ENCODE results near the gene TOMM22.

Gene TOMM22

DNA sequence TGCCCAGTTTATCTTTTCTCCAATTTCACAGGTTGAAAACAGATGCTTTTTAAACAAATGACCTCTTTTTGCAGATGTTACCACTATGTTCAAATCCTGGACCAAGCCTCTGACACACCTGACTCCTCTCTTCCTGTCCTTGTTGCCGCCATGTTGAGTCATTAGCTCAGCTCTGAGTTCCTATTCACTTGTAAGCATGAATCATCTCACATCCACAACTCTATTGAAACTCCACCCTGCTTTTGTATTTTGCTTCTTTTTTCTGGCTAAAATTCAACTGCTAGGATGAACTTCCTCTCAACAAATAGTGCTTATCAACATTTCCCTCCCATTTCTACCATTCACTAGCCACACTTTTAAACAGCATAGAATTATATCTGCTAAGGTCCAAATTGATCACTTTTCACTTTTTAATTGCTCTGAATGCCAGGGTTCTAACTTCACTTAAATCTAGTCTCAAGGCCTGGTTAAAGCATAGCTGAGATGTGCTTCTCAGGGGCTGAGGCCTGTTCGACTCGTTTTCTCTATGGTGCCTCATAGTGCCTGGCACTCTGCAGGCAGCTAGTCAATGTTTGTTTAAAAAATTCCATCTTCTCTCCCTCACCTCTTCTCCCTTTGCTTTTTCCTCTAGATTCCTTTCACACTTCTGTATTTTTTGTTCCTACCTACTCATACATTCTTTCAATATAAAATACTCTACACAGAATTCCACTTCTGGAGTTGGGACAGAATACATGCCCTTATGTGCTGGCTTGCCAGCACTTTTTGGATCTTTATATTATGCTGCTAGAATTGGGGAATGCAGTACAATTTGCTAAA, 15.1 kb downstream of the TOMM22 start:
- FAIRE-seq = no peak

- FAIRE-seq = no peak
Measured at GRCh38 chr22:38697425-38698089, 15.8 kb downstream of the TOMM22 start.

GRCh38 chr22:38698407-38699094, 16.8 kb downstream of the TOMM22 start:
- no peak for FAIRE-seq

- no peak for FAIRE-seq
Measured at GRCh38 chr22:38699143-38699542, 17.4 kb downstream of the TOMM22 start.

- FAIRE-seq = no peak
Measured at GRCh38 chr22:38699784-38700183, 18.0 kb downstream of the TOMM22 start.

GRCh38 chr22:38700270-38700788, 18.6 kb downstream of the TOMM22 start:
- FAIRE-seq = no peak

DNA sequence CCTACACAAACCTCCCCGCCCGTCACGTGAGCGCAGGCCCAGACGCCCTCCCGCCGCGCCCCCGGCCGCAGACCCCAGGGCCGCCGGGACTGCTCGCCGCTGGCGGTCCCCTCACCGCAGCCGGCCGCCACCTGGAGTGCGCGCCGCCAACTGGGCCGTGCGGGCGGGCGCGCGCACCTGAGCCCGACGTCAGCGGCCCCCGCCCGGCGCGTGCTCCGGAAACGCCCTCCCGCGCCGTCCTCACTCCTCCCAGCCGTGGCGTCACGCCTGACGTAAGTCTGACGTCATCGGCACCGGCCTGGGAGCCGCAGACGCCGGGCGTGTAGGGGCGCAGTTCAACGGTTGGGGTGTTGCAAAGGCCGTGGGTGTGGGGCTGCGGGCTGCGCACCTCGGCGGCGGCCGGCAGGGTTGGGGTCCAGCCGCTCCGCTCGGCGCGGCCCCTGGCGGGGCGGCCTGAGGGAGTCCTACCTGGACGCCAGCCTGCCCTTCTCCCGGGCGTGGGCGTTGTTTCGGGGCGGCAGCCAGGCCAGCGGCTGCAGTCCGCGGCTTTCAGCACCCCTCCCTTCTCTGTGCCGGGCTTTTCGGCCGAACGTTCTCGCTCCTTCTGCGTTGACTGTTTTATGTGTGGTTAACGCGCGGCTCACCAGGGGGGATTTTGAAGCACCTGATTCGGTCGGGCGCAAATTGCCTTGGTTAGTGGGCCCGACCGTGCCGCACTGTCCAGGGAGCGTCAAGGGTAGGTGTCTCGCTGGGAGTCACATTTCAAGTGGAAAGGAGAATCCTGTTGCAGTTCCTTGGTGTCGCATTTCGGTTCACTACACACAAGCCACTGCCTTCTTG, 19.3 kb downstream of the TOMM22 start, which contains the start of gene JOSD1:
Gene JOSD1, minus strand, starts transcription at position 155 of the 840 bp plus-strand sequence. CDS start 956 bp downstream, outside the sequence.
- FAIRE-seq = no peak

- FAIRE-seq = no peak
Measured at GRCh38 chr22:38704654-38705234, 23.0 kb downstream of the TOMM22 start.

DNA sequence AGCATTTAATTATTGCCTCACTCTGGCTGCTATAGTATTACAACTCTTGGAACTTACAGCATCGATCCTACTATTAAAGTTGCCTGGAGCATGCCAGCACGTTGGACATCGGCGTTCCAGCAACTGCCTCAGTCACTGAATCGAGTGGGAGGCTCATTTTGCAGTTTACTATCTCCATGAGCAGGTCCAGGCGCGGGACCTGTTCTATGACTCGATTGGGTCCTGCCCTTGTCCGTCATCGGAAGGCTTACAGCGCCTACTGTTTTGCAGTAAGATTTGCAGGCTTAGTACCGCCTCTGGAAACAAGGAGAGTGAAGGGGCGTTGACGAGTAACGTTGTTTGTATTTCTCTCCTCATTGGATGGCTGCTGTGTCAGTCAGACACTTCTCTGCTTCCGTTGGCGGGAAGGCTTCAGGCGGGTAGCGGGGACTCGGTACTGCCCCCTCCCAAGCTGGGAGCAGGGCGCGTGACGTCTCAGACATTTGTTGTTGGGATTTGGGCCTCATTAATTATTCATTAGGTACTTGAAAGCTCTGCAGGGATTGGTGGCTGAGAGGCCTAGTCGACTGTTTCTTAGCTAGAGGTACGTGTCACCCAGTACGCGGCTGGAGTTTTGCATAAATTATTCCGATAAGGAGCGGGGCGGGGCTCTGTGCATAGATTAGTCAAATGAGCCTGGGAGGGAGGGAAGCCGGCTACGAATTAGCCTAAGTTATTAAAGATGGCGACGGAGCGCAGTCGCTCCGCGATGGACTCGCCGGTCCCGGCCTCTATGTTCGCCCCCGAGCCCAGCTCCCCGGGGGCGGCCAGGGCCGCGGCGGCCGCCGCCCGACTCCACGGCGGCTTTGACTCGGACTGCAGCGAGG, 23.7 kb downstream of the TOMM22 start, which contains the start of gene GTPBP1:
Gene GTPBP1, plus strand, starts transcription at position 710 of the 866 bp plus-strand sequence. Its CDS starts 12 bp downstream, at position 722.
- FAIRE-seq = peak; percentile 99

DNA sequence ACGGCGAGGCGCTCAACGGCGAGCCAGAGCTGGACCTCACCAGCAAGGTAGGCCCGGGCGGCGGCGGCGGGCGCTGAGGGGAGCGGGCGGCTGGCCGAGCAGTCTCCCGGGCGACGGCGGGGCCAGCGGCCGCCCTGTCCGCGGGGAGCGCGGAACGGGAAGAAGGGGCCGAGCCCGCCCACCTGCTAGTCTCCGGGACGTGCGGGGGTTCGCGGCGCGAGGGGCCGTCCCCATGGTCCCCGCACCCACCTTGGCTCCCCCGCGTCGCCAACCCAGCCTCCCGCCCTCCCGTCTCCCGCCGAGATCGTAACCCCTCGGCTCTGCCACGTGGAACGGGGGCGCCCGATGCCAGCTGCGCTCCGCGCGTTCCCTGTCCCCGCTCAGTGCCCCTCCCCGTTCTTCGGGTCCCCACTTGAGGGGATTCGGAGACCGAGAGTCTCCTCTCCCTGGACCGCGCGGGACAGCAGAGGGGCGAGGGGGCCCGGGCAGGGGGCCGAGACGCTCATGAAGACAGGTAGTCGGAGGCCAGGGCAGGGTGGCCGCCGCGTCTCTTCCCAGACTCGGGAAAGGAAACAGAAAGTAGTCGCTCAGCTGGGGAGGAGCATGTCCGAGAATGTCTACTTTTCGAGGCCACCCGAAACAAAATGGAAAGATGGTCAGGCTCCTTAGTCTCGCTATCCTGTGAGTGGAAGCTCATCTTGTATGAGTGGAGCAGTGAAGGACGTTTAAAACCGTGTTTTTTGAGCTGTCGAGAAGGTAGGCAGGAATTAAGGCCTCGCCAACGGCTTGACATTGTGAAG, 24.5 kb downstream of the TOMM22 start:
- no peak for FAIRE-seq

GRCh38 chr22:38706901-38707195, 25.1 kb downstream of the TOMM22 start:
- FAIRE-seq = no peak

DNA sequence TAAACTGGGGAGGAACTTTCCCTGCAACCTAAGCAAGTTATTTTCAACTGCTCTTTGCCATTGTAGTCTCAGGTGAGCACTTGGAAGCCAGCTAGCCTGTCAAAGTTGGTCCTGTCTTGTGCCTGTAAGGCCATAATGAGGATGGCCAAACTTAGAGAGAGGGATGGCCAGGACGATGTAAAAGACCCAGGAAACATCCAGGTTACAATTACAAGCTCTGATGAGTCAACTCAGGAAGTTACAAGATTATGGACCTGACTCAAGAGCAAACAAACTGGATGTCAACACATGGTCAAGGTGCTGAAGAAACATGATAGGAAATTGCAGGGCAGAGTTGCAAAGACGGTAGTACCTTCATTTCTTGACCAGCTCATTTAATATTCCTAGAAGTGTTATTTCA, 25.6 kb downstream of the TOMM22 start:
- no peak for FAIRE-seq

GRCh38 chr22:38707984-38708383, 26.2 kb downstream of the TOMM22 start:
- no peak for FAIRE-seq

GRCh38 chr22:38709306-38709705, 27.5 kb downstream of the TOMM22 start:
- no peak for FAIRE-seq

DNA sequence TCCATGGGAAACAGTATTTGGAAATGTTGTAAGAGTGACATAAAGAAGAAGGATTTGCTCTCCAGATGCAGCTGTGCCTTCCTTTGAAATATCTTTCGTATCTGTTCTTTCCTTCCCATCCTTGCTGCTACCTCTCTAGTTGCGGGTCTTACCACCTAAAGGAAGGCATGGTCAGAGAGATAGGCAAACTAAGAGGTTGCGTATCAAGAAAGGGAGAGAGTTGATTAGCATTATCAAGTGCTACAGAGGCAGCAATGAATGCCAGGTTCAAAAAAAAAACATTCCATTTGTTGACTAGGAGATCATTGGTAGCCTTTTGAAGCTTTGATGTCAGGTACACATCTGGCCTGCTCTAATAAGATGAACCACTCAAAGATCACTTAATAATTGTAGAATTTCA, 28.6 kb downstream of the TOMM22 start:
- no peak for FAIRE-seq

DNA sequence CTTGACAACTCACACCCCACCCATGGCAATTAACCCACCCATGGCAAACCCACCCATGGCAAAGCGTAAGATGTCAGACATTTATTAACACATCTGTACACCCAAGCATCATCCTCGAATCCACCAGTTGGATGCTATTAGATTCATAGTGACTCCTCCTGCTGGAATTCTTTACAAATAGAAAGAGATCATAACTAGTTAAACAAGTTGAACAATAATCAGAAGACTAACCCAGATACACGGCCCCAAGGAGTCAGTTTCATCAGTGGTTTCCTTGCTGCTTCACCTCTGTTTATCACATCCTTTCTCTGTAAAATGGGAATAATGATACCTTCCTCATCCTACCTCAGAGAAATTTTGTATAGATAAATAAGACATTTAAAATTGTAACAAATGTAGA, 29.1 kb downstream of the TOMM22 start:
- no peak for FAIRE-seq

- FAIRE-seq = no peak
Measured at GRCh38 chr22:38712486-38713207, 30.9 kb downstream of the TOMM22 start.

- no peak for FAIRE-seq
Measured at GRCh38 chr22:38713921-38714320, 32.2 kb downstream of the TOMM22 start.

GRCh38 chr22:38715176-38715764, 33.5 kb downstream of the TOMM22 start:
- FAIRE-seq = no peak
